HUES6 (cell line): Measurements from ENCODE around the gene CMBL.

Experiments used
- H3K27ac ChIP-seq: 2 replicates; pipeline ENCODE4 v1.7.0; 2013; ENCODE audit warnings: low read depth, mild to moderate bottlenecking, low read length, inconsistent platforms
- H3K27me3 ChIP-seq: 2 replicates; pipeline ENCODE4 v1.6.1; 2013; ENCODE audit warnings: low read length; ENCODE audit not compliant: control insufficient read depth, insufficient read depth
- H3K36me3 ChIP-seq: 2 replicates; pipeline ENCODE4 v1.6.1; 2013; ENCODE audit warnings: low read length; ENCODE audit not compliant: control insufficient read depth, insufficient read depth
- H3K4me1 ChIP-seq: 2 replicates; pipeline ENCODE4 v1.6.1; 2013; ENCODE audit warnings: low read length; ENCODE audit not compliant: control insufficient read depth, insufficient read depth
- H3K4me3 ChIP-seq: 2 replicates; pipeline ENCODE4 v1.5.1; 2013; ENCODE audit warnings: low read depth, low read length
- H3K9ac ChIP-seq: one replicate; pipeline ENCODE4 v1.6.1; 2013; ENCODE audit warnings: mild to moderate bottlenecking, low read length
- H3K9me3 ChIP-seq: 2 replicates; pipeline ENCODE4 v1.6.1; 2013; ENCODE audit warnings: low read depth, low read length; ENCODE audit not compliant: control insufficient read depth, insufficient read depth

The CMBL gene

DNA sequence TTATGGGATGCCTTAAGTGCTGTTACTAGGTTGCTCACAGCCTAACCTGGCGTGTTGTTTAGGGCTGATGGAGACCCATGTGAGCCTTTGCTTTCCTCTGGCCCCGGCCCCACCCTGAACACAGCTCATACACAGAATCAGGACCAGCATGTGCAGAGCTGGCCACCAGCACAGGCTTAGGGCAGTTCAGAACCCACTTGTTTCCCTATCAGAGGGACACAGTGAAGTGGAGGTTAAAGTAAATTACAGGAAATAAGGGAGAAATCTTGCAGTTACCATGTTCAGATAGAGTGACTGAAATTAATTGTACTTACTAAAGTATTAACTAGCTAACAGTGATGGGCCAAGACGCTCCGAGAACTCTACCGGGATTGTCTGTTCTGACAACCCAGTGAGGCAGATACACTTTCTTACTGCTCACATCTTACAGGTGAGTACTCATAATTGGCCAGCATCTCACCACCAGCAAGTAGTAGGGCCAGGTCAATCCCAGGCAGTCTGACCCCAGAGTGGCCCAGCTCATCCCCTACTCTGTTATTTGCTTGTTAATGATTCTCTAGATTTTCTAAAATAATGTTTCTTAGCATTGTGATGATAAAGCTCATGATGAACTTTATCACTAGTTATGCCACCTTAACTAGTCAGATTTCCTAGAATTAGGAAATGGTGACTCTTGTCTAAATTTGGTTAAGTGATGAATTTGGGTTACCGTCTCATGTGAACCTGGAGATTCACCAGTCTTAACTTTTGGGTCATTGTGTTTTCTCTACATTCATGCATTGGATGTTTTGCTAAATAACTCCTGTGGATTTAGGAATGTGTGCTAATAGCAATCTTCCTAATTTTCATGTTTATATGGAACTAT, 42.2 kb downstream of the CMBL start:
- Histone ChIP-seq H3K27ac (no peak overlapping the region), H3K4me3 (no peak overlapping the region), H3K27me3 (no peaks in the 10 kb centered on the region), H3K36me3 (peaks cover 54% of the 10 kb centered on the region), H3K9me3 (no peaks in the 10 kb centered on the region), H3K4me1 (peaks cover 14% of the 10 kb centered on the region), H3K9ac (no peak overlapping the region)

DNA sequence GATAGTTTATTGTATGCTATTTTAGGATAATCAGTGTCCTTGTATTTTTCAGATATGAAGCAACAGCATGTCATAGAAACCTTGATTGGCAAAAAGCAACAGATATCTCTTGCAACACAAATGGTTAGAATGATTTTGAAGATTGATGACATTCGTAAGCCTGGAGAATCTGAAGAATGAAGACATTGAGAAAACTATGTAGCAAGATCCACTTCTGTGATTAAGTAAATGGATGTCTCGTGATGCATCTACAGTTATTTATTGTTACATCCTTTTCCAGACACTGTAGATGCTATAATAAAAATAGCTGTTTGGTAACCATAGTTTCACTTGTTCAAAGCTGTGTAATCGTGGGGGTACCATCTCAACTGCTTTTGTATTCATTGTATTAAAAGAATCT, 43.1 kb downstream of the CMBL start:
- H3K27me3 ChIP-seq, result no peaks in the 10 kb centered on the region
- H3K4me1 ChIP-seq, result peaks cover 5% of the 10 kb centered on the region
- H3K4me3 ChIP-seq, result no peak overlapping the region
- H3K9me3 ChIP-seq, result no peaks in the 10 kb centered on the region
- H3K27ac ChIP-seq, result no peak overlapping the region
- no peak overlapping the region for H3K9ac ChIP-seq
- peaks cover 63% of the 10 kb centered on the region for H3K36me3 ChIP-seq

DNA sequence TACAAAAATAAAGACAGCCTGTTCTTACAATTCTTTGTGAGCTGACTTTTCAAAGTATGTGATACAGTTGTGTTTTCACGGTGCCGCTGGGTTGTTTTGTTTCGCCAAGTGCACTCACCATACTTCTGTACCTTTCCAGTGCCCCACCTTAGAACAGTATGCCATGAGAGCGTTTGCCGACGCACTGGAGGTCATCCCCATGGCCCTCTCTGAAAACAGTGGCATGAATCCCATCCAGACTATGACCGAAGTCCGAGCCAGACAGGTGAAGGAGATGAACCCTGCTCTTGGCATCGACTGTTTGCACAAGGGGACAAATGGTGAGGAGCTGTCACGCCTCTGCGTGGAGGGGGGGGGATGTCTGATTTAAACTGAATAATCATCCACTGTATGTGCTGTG, 44.7 kb downstream of the CMBL start:
- no peak overlapping the region for H3K9ac ChIP-seq

DNA sequence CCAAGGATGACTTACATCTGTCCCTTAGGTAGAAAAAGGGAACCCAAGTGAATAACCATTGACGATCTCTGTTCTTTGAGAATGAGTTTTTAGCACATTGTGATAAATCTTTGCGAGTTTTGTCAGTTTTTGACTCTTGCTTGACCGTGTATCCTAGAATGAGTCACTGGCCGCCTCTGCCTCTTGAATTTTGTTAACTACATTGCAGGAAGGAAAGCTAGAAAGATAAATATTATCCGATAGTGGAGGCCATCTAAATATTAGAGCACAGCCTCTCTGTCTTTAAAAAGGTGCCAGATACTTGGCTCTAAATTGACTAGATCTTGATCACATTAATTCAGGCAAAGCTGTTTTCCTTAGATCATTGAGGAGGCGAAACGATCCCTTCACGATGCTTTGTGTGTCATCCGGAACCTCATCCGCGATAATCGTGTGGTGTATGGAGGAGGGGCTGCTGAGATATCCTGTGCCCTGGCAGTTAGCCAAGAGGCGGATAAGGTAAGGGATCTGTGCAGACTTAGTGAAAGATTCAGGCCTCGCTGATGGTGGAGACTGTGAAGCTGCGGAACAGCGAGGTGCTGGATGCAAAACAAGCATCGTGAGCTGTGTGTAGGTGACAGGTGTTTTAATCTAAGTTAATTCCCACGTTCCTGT, 45.5 kb downstream of the CMBL start:
- Histone ChIP-seq H3K27ac (no peak overlapping the region), H3K4me1 (no peaks in the 10 kb centered on the region), H3K36me3 (peaks cover 86% of the 10 kb centered on the region), H3K4me3 (no peak overlapping the region), H3K27me3 (no peaks in the 10 kb centered on the region), H3K9me3 (no peaks in the 10 kb centered on the region), H3K9ac (no peak overlapping the region)

More for the DNA sequence above, 44.7 kb downstream of the CMBL start:
- H3K4me3 ChIP-seq, result no peak overlapping the region
- H3K9me3 ChIP-seq, result no peaks in the 10 kb centered on the region
- H3K27me3 ChIP-seq, result no peaks in the 10 kb centered on the region
- H3K36me3 ChIP-seq, result peaks cover 79% of the 10 kb centered on the region
- H3K4me1 ChIP-seq, result no peaks in the 10 kb centered on the region
- H3K27ac ChIP-seq, result no peak overlapping the region

DNA sequence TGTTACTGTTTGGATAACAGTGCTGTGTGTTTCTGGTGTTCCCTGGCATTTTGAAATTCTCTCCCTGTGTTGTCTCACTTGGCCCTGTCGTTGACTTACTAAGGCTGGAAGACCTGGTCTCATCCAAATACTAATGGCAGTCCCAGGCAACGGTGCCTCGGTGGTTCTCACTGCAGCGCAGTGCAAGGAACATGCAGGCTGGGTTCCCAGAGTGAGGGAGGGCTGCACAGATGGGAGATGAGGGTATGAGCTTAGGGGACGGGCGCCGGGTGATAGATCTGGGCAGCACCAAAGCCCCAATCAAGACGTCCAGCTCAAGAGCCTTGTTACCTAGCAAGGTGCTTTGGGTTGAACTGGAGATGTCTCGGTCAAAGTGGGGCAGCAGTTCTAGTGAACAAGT, 46.6 kb downstream of the CMBL start:
- Histone ChIP-seq H3K4me1 (no peaks in the 10 kb centered on the region), H3K36me3 (peaks cover 98% of the 10 kb centered on the region), H3K9me3 (no peaks in the 10 kb centered on the region), H3K27ac (no peak overlapping the region), H3K4me3 (no peak overlapping the region), H3K27me3 (no peaks in the 10 kb centered on the region), H3K9ac (no peak overlapping the region)

GRCh38 chr5:10259899-10260298, 47.8 kb downstream of the CMBL start:
- H3K9me3 ChIP-seq, result no peaks in the 10 kb centered on the region
- H3K36me3 ChIP-seq, result peaks cover 100% of the 10 kb centered on the region
- H3K4me1 ChIP-seq, result no peaks in the 10 kb centered on the region
- no peaks in the 10 kb centered on the region for H3K27me3 ChIP-seq
- H3K27ac ChIP-seq, result no peak overlapping the region
- no peak overlapping the region for H3K9ac ChIP-seq
- H3K4me3 ChIP-seq, result no peak overlapping the region

- H3K27me3 ChIP-seq, result no peaks in the 10 kb centered on the region
- H3K4me3 ChIP-seq, result no peak overlapping the region
- no peak overlapping the region for H3K9ac ChIP-seq
- H3K27ac ChIP-seq, result no peak overlapping the region
- H3K36me3 ChIP-seq, result peaks cover 96% of the 10 kb centered on the region
- H3K4me1 ChIP-seq, result no peaks in the 10 kb centered on the region
- no peaks in the 10 kb centered on the region for H3K9me3 ChIP-seq
Observed at GRCh38 chr5:10257870-10258269, 49.8 kb downstream of the CMBL start.

DNA sequence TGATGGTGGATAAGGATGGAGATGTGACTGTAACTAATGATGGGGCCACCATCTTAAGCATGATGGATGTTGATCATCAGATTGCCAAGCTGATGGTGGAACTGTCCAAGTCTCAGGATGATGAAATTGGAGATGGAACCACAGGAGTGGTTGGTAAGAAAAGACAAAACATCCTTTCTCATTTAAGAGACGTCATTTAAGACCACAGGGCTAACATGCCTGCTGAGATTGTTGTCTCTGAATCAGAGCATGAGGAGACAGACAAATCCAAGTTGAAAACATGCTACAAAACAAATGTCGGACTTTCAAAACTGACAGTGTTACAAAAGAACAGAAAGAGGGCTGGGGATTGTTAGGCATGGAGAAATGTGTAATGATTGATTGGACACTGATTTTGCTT, 53.0 kb downstream of the CMBL start:
- no peak overlapping the region for H3K27ac ChIP-seq
- no peak overlapping the region for H3K4me3 ChIP-seq
- peaks cover 7% of the 10 kb centered on the region for H3K4me1 ChIP-seq
- no peak overlapping the region for H3K9ac ChIP-seq
- peaks cover 81% of the 10 kb centered on the region for H3K36me3 ChIP-seq
- no peaks in the 10 kb centered on the region for H3K9me3 ChIP-seq
- H3K27me3 ChIP-seq, result no peaks in the 10 kb centered on the region

GRCh38 chr5:10253390-10253789, 54.3 kb downstream of the CMBL start:
- Histone ChIP-seq H3K9me3 (no peaks in the 10 kb centered on the region), H3K9ac (no peak overlapping the region), H3K4me3 (no peak overlapping the region), H3K27me3 (no peaks in the 10 kb centered on the region), H3K36me3 (peaks cover 68% of the 10 kb centered on the region), H3K4me1 (peaks cover 11% of the 10 kb centered on the region), H3K27ac (no peak overlapping the region)

- H3K9ac ChIP-seq, result peak overlapping the region; percentile 91
- H3K27me3 ChIP-seq, result no peaks in the 10 kb centered on the region
- peaks cover 48% of the 10 kb centered on the region for H3K36me3 ChIP-seq
- no peak overlapping the region for H3K27ac ChIP-seq
- no peaks in the 10 kb centered on the region for H3K9me3 ChIP-seq
- H3K4me3 ChIP-seq, result peak overlapping the region; percentile 79
- H3K4me1 ChIP-seq, result peaks cover 13% of the 10 kb centered on the region
Observed at GRCh38 chr5:10251405-10251804, 56.3 kb downstream of the CMBL start.

DNA sequence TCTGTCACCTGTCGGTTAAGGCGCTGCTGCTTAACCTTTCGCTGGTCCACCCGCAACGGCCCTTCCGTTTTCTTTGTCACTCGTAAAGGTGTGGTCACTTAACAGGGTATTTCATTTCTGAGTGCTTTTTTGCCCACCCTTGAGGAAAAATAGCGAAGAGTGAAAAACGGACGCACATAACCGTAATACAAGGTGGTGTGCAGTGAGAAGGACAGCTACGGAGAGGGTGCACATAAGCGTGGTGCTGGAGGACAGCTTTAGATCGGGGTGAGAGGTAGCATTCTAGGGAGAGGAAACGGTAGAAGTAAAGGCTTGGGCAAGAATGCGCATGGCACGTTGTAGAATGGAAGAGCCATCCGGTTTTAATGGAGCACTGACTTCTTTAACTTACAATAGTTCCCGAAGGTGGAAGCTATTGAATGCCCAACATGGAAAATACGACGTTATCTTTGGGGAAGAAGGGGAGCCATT, 56.9 kb downstream of the CMBL start:
- H3K27me3 ChIP-seq, result no peaks in the 10 kb centered on the region
- H3K27ac ChIP-seq, result peak overlapping the region; percentile 99
- H3K9ac ChIP-seq, result peak overlapping the region; percentile 91
- H3K36me3 ChIP-seq, result peaks cover 42% of the 10 kb centered on the region
- peaks cover 13% of the 10 kb centered on the region for H3K4me1 ChIP-seq
- peak overlapping the region; percentile 79 for H3K4me3 ChIP-seq
- no peaks in the 10 kb centered on the region for H3K9me3 ChIP-seq
